OCI-LY3 (cell line): Measurements from ENCODE around the gene MYL12A.

Source experiments
- EZH2phosphoT487 ChIP-seq: fragments of 200-600 bp; shearing (Covaris generic); IDR thresholded peaks from 2 replicates; pipeline ENCODE4 v1.6.1; 2018; ENCODE audit warnings: antibody characterized with exemption, mixed run types, low read depth
- TF ChIP-seq, protein P1 (sequence below): fragments of 200-600, 300-600 bp; sonication (generic); IDR thresholded peaks from 2 replicates; pipeline ENCODE4 v1.5.1; 2014; ENCODE audit warnings: antibody characterized with exemption, low read length, low read depth

DNA sequence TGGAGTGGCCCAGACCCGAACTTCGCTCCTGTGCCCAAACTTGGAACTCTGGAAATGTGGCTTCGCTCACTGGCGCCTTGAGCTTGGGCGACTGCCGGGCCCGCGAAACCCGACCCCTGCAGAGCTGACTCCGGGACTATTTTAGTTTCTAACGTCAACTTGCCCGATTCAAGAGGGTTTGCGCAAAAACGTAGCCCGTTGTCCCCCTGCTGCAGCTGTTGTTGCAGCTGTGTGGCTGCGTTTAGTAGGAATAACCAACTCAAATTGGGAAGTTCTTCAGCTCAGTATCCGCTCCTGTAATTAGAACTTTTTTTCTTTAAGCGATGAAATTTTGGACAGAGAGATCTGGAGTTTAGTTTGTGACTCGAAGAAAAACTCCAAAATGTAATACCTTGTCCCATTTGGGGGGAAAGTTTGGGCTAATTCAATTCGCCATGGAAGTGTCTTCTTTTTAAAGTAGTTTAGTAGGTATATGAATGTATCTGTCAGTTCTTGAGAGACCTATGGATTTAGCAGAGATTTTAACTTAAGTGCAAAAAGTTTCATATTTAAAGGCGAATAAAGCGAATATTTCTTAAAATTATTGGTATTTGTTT, 559 bp downstream of the MYL12A start:
- TF ChIP-seq, protein P1, sequence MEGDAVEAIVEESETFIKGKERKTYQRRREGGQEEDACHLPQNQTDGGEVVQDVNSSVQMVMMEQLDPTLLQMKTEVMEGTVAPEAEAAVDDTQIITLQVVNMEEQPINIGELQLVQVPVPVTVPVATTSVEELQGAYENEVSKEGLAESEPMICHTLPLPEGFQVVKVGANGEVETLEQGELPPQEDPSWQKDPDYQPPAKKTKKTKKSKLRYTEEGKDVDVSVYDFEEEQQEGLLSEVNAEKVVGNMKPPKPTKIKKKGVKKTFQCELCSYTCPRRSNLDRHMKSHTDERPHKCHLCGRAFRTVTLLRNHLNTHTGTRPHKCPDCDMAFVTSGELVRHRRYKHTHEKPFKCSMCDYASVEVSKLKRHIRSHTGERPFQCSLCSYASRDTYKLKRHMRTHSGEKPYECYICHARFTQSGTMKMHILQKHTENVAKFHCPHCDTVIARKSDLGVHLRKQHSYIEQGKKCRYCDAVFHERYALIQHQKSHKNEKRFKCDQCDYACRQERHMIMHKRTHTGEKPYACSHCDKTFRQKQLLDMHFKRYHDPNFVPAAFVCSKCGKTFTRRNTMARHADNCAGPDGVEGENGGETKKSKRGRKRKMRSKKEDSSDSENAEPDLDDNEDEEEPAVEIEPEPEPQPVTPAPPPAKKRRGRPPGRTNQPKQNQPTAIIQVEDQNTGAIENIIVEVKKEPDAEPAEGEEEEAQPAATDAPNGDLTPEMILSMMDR: no peak
- no peak for TF ChIP-seq EZH2phosphoT487
